CD4-positive, alpha-beta memory T cell (primary cell): ENCODE results near the gene KIAA0753. TPM values are rescaled to one million over a fixed set of nuclear protein-coding genes. Genes with fewer than 3 reads are reported as not detected.

ENCODE experiments used
- CTCF ChIA-PET: fragments of 350-600 bp; sonication (Branson Sonifier 250); formaldehyde crosslinking; loops from one replicate; lab custom pipeline; 2021; ENCODE audit warnings: inconsistent platforms; ENCODE audit not compliant: partially characterized antibody; lab: Charles Lee
- POLR2A ChIA-PET: fragments of 350-600 bp; sonication (Branson Sonifier 250); formaldehyde crosslinking; loops from one replicate; lab custom pipeline; 2021; ENCODE audit not compliant: partially characterized antibody; lab: Charles Lee
- DNase-seq, 5 donors: peaks; one replicate each; pipeline versions ENCODE4 v3.0.0 to v3.0.0-alpha.2; 2020 to 2022; ENCODE audit warnings: mixed read lengths in 1 of 5
- H3K27ac ChIP-seq: one replicate; pipeline ENCODE4 v1.7.0; 2013; ENCODE audit warnings: low read depth, low read length
- H3K27me3 ChIP-seq: 2 replicates; pipeline ENCODE4 v1.7.0; 2013; ENCODE audit warnings: mild to moderate bottlenecking, low read length, moderate library complexity; ENCODE audit not compliant: insufficient read depth
- H3K36me3 ChIP-seq: 2 replicates; pipeline ENCODE4 v1.7.0; 2013; ENCODE audit warnings: mild to moderate bottlenecking, low read length, moderate library complexity; ENCODE audit not compliant: insufficient read depth
- H3K4me1 ChIP-seq: 2 replicates; pipeline ENCODE4 v1.7.0; 2013; ENCODE audit warnings: mild to moderate bottlenecking, low read length, moderate library complexity; ENCODE audit not compliant: insufficient read depth
- H3K4me3 ChIP-seq, 2 donors: one replicate each; pipeline ENCODE4 v1.7.0; 2013; ENCODE audit warnings: low read length in 2 of 2, mild to moderate bottlenecking in 1 of 2
- H3K9me3 ChIP-seq, 2 donors: one replicate each; pipeline ENCODE4 v1.7.0; 2013; ENCODE audit warnings: low read length in 2 of 2, control low read depth in 1 of 2; ENCODE audit not compliant: control insufficient read depth in 1 of 2
- H3K27ac Mint-ChIP-seq, 7 donors: one replicate each; pipeline ENCODE4 v1.8.0; 2020 to 2021; ENCODE audit warnings: mixed read lengths in 7 of 7, mild to moderate bottlenecking in 6 of 7, inconsistent platforms in 3 of 7, moderate library complexity in 3 of 7
- H3K27me3 Mint-ChIP-seq, 2 donors: one replicate each; pipeline ENCODE4 v1.8.0; 2020 to 2021; ENCODE audit warnings: mixed read lengths in 2 of 2
- H3K36me3 Mint-ChIP-seq, 2 donors: one replicate each; pipeline ENCODE4 v1.8.0; 2020 to 2021; ENCODE audit warnings: mixed read lengths in 2 of 2, inconsistent platforms in 1 of 2, mild to moderate bottlenecking in 1 of 2
- H3K4me1 Mint-ChIP-seq, 4 donors: one replicate each; pipeline ENCODE4 v1.8.0; 2020 to 2021; ENCODE audit warnings: mixed read lengths in 4 of 4, mild to moderate bottlenecking in 1 of 4
- H3K4me3 Mint-ChIP-seq, 8 donors: one replicate each; pipeline ENCODE4 v1.8.0; 2020 to 2021; ENCODE audit warnings: mixed read lengths in 8 of 8, mild to moderate bottlenecking in 7 of 8, moderate library complexity in 6 of 8, inconsistent platforms in 3 of 8
- H3K9me3 Mint-ChIP-seq, 8 donors: one replicate each; pipeline ENCODE4 v1.8.0; 2020 to 2021; ENCODE audit warnings: mixed read lengths in 8 of 8, mild to moderate bottlenecking in 5 of 8, inconsistent platforms in 3 of 8, moderate library complexity in 1 of 8
- intact Hi-C: fragments of 100-400 bp; cut with micrococcal nuclease; formaldehyde crosslinking; loops from one replicate; pipeline ENCODE4 v1.15.1; 2023
- polyA plus RNA-seq, 2 donors: library from polyadenylated mRNA; unstranded; fragments of 300-500 nt; fragmentation: Illumina TruSeq; gene quantifications; one replicate each; pipeline ENCODE4 v1.2.3, GENCODE V29; 2021
- total RNA-seq, 2 experiments: library from RNA; stranded (reverse); gene quantifications; one replicate each; pipeline ENCODE4 v1.2.3, GENCODE V29; 2021

Gene KIAA0753
- total and polyA plus RNA-seq, 4 experiments from 2014 or later, result 1.8 to 18.6 (median 9.5) TPM

DNA sequence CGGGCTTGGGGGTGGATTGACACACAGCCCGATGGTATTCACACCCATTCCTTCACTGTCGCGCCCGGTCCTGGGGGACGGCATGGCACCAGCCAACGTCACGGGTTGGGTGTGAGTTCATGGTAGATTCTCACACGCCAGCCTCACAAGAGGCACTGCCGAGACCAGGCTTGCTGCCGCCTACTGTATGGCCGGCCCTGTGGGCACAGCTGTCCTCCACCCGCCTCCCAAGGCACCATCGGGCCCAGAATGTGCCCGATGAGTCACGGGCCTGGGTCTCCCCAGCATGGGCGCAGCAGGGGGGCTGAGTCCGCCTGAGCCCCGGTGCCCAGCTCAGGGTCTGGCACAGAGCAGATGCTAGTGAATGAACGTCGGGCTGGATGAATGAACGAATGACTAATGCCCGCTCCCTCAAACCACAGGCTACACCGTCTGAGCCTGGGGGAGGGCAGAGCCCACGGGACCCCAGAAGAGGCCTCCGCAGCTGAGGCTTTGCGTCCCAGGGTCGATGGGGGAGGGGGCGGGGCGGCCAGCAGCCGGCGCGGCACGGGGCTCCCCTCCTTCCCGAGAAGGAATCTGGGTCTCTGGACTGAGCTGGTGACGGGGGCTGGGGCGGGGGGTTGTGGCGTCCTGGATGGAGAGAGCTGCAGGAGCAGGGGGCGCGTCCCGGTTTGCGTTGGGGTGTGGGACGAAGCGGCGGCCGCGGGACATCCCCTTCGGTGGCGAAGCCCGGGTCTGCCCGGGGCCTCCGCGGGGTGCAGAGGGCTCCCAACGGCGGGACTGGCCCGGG lies 85.0 kb downstream of the KIAA0753 start:
- Mint-ChIP-seq H3K27ac (no peak overlapping the region), H3K9me3 (peaks cover 0 to 2% (median 0%) of the 10 kb centered on the region in 8 donors), H3K4me3 (peak overlapping the region in 7 of 8 donors; percentile 54 to 81 (median 70)), H3K27me3 (peaks cover 40 to 46% of the 10 kb centered on the region in 2 donors), H3K36me3 (no peaks in the 10 kb centered on the region), H3K4me1 (peaks cover 4 to 16% (median 10%) of the 10 kb centered on the region in 4 donors)
- H3K36me3 ChIP-seq, result no peaks in the 10 kb centered on the region
- intact Hi-C loops, result no loop called here
- DNase-seq, result no peak
- H3K4me1 ChIP-seq, result peaks cover 11% of the 10 kb centered on the region
- H3K4me3 ChIP-seq, result no peak overlapping the region
- H3K27ac ChIP-seq, result no peak overlapping the region
- H3K27me3 ChIP-seq, result peaks cover 19% of the 10 kb centered on the region
- ChIA-PET POLR2A (no interaction called here), CTCF (no interaction called here)
- H3K9me3 ChIP-seq, result no peaks in the 10 kb centered on the region

DNA sequence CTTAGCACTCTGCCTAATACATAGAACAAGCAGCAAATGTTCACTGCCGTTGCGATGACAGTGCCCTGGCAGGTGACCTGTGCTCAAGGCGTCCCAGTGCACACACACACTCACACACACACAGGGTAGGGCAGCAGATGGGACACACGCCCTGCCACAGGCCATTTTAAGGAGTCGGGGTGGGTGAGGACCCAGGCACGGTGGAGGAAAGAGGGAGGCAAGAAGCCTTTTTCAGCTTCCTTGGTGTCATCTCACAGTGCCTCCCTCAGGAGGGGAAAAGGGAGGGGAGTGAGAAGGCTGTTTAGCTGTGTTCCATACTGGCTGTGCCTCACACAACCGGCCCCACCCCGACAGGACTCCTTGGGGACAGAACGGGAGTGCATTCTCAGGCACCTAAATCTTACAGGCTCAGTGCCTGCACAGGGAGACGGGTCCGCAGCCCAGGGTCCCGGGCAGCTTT lies 85.6 kb downstream of the KIAA0753 start:
- CTCF ChIA-PET, result no interaction called here
- Mint-ChIP-seq H3K27me3 (peaks cover 39 to 40% of the 10 kb centered on the region in 2 donors), H3K4me1 (peaks cover 4 to 16% (median 10%) of the 10 kb centered on the region in 4 donors), H3K36me3 (no peaks in the 10 kb centered on the region), H3K9me3 (peaks cover 0 to 2% (median 0%) of the 10 kb centered on the region in 8 donors), H3K4me3 (peak overlapping the region in 7 of 8 donors; percentile 49 to 84 (median 67)), H3K27ac (peak overlapping the region in 1 of 7 donors; percentile 68)
- no peak overlapping the region for H3K27ac ChIP-seq
- H3K27me3 ChIP-seq, result peaks cover 19% of the 10 kb centered on the region
- intact Hi-C loops, result no loop called here
- POLR2A ChIA-PET, result no interaction called here
- no peak overlapping the region for H3K4me3 ChIP-seq
- H3K4me1 ChIP-seq, result peaks cover 11% of the 10 kb centered on the region
- H3K9me3 ChIP-seq, result no peaks in the 10 kb centered on the region
- no peaks in the 10 kb centered on the region for H3K36me3 ChIP-seq
- DNase-seq, result no peak

GRCh38 chr17:6554342-6554741 lies 86.2 kb downstream of the KIAA0753 start:
- Mint-ChIP-seq H3K4me3 (peak overlapping the region in 6 of 8 donors; percentile 34 to 78 (median 60)), H3K9me3 (peaks cover 0 to 2% (median 0%) of the 10 kb centered on the region in 8 donors), H3K4me1 (peaks cover 4 to 16% (median 10%) of the 10 kb centered on the region in 4 donors), H3K27ac (no peak overlapping the region), H3K36me3 (no peaks in the 10 kb centered on the region), H3K27me3 (peaks cover 36 to 39% of the 10 kb centered on the region in 2 donors)
- H3K36me3 ChIP-seq, result no peaks in the 10 kb centered on the region
- no peak overlapping the region for H3K4me3 ChIP-seq
- peaks cover 19% of the 10 kb centered on the region for H3K27me3 ChIP-seq
- no peak overlapping the region for H3K27ac ChIP-seq
- H3K9me3 ChIP-seq, result no peaks in the 10 kb centered on the region
- DNase-seq, result no peak
- H3K4me1 ChIP-seq, result peaks cover 11% of the 10 kb centered on the region
- ChIA-PET POLR2A (no interaction called here), CTCF (no interaction called here)
- intact Hi-C loops, result no loop called here

DNA sequence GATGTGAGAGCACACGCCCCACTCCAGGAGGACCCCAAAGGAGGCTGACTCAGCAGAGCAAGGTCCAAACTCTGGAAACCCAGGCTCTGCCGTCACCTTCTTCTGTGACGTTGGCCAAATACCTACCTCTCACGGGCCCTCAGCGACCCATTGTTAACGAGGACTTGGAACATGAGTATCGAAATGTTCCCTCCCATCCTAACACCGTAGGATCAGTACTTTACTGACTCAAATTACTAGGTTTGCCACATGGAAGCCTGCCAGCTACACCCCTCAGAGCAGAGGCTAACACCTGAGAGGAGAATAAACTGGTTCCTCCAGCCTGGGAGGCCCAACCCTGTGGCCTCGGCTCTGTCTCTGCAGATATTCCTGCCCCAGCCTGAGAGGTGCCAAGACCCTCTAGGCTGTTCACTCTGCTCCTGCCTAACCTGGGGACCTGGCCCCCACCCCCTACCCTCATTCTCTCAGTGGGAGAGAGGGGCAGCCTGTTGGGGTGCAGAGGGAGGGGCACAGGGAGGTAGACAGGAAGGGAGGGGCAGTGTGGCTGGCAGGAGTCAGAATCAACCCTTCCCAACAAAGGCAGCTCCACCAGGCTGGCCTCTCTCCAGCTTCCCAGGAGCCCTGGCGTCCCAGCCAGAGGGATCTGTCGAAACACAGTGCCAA lies 88.5 kb downstream of the KIAA0753 start:
- Histone ChIP-seq H3K27ac (no peak overlapping the region), H3K9me3 (no peaks in the 10 kb centered on the region), H3K4me1 (peaks cover 21% of the 10 kb centered on the region), H3K27me3 (peaks cover 10% of the 10 kb centered on the region), H3K36me3 (no peaks in the 10 kb centered on the region), H3K4me3 (no peak overlapping the region)
- peaks cover 12 to 26% (median 19%) of the 10 kb centered on the region in 4 donors for H3K4me1 Mint-ChIP-seq
- DNase-seq, result no peak
- H3K27me3 Mint-ChIP-seq, result peaks cover 22 to 27% of the 10 kb centered on the region in 2 donors
- peaks cover 0 to 2% (median 0%) of the 10 kb centered on the region in 8 donors for H3K9me3 Mint-ChIP-seq
- CTCF ChIA-PET, result no interaction called here
- intact Hi-C loops, result no loop called here
- POLR2A ChIA-PET, result no interaction called here
- no peaks in the 10 kb centered on the region for H3K36me3 Mint-ChIP-seq
- no peak overlapping the region for H3K27ac Mint-ChIP-seq
- H3K4me3 Mint-ChIP-seq, result no peak overlapping the region

DNA sequence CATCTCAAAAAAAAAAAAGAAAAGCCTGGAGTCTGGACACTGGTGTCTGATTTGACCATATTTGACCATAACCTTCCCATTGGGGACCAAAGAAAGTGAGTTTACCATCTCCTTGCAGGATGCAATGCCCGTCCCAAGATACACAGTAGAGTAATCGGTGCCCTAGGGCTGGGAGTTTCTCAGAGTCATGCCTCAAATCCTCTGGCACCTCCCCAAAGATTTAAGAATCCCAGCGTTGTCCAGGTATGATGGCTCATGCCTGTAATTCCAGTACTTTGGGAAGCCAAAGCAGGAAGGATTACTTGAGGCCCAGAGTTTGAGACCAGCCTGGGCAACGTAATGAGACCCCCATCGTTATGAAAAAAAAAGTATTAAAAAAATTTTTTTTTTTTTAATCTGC lies 89.2 kb downstream of the KIAA0753 start:
- peaks cover 0 to 2% (median 0%) of the 10 kb centered on the region in 8 donors for H3K9me3 Mint-ChIP-seq
- Histone ChIP-seq H3K9me3 (no peaks in the 10 kb centered on the region), H3K4me3 (no peak overlapping the region), H3K36me3 (no peaks in the 10 kb centered on the region), H3K4me1 (peaks cover 17% of the 10 kb centered on the region), H3K27ac (no peak overlapping the region), H3K27me3 (peaks cover 10% of the 10 kb centered on the region)
- peaks cover 12 to 23% (median 18%) of the 10 kb centered on the region in 4 donors for H3K4me1 Mint-ChIP-seq
- H3K36me3 Mint-ChIP-seq, result no peaks in the 10 kb centered on the region
- ChIA-PET CTCF (no interaction called here), POLR2A (no interaction called here)
- intact Hi-C loops, result no loop called here
- no peak for DNase-seq
- no peak overlapping the region for H3K27ac Mint-ChIP-seq
- H3K27me3 Mint-ChIP-seq, result peaks cover 17 to 23% of the 10 kb centered on the region in 2 donors
- H3K4me3 Mint-ChIP-seq, result no peak overlapping the region

DNA sequence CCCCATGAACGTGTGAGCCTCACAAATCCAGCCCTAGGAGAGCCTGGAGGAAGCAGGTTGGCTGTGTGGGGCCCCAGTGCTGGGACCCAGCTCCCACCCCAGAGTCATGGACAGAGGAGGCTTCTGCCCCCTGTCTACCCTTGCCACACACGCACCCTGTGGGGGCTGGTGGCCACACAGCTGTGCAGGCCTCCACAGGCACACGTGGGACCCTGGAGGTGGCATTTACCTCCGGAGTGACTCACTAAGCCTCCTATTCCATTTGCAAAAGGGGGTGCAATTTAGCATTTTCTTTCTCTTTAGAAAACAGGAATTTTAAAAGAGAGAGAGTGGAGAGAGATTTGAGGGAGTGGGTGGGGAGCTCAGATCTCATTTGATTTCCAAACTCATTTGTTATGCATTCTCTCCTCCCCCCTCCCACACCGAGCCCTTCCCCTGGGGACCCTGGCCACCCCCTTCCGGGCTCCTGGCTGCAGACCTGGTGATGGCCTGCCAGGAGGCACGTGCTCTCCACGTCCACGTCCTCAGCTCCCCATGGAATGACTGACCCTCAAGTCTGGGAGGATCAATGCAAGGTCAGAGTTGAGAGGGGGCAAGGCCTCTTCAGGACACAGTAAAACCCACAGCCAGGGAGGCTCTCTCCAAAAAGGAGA lies 91.0 kb downstream of the KIAA0753 start:
- H3K36me3 ChIP-seq, result no peaks in the 10 kb centered on the region
- H3K4me1 Mint-ChIP-seq, result peaks cover 8 to 13% (median 10%) of the 10 kb centered on the region in 4 donors
- H3K4me1 ChIP-seq, result peaks cover 10% of the 10 kb centered on the region
- no peak overlapping the region for H3K27ac ChIP-seq
- no peak overlapping the region for H3K4me3 ChIP-seq
- H3K9me3 ChIP-seq, result no peaks in the 10 kb centered on the region
- DNase-seq, result no peak
- peaks cover 0 to 2% (median 0%) of the 10 kb centered on the region in 8 donors for H3K9me3 Mint-ChIP-seq
- H3K27me3 ChIP-seq, result peaks cover 3% of the 10 kb centered on the region
- no peak overlapping the region for H3K4me3 Mint-ChIP-seq
- H3K27ac Mint-ChIP-seq, result no peak overlapping the region
- ChIA-PET POLR2A (no interaction called here), CTCF (no interaction called here)
- intact Hi-C loops, result no loop called here
- peaks cover 6 to 14% of the 10 kb centered on the region in 2 donors for H3K27me3 Mint-ChIP-seq
- H3K36me3 Mint-ChIP-seq, result no peaks in the 10 kb centered on the region
